Vagina (tissue), 2 donors: Measurements from ENCODE around the gene PEX26. TPM values are rescaled to one million over a fixed set of nuclear protein-coding genes. Genes with fewer than 3 reads are reported as not detected.

Experiments
- DNase-seq, 2 donors: peaks; one replicate each; pipeline ENCODE4 v3.0.0-alpha.2; 2017; ENCODE audit errors: extremely low spot score in 2 of 2
- H3K27ac ChIP-seq: fragments of 200-600 bp; sonication (generic); one replicate; pipeline ENCODE4 v1.5.1; 2019
- H3K27me3 ChIP-seq: fragments of 200-600 bp; sonication (generic); one replicate; pipeline ENCODE4 v1.5.1; 2019
- H3K36me3 ChIP-seq, 2 donors: fragments of 200-600 bp; sonication (generic); one replicate each; pipeline ENCODE4 v1.5.1; 2017 to 2019
- H3K4me1 ChIP-seq: fragments of 200-600 bp; sonication (generic); one replicate; pipeline ENCODE4 v1.5.1; 2019
- H3K4me3 ChIP-seq, 2 donors: fragments of 200-600 bp; sonication (generic); 1 replicate in 1 of 2; 2 replicates in 1 of 2; pipeline ENCODE4 v1.5.1; 2016 to 2019
- H3K9me3 ChIP-seq: fragments of 200-600 bp; sonication (generic); one replicate; pipeline ENCODE4 v1.5.1; 2019
- CTCF ChIP-seq, 3 experiments: fragments of 450-650 bp in 2 of 3; fragments of 200-600 bp in 1 of 3; sonication (generic) in 1 of 3; IDR thresholded peaks; one replicate each; pipeline ENCODE4 v1.5.1; 2017 to 2019; ENCODE audit warnings: antibody characterized with exemption in 3 of 3, mild to moderate bottlenecking in 2 of 3, moderate library complexity in 2 of 3
- POLR2A ChIP-seq, 2 donors: fragments of 450-650 bp; IDR thresholded peaks; one replicate each; pipeline ENCODE4 v1.6.1; 2017; ENCODE audit warnings: antibody characterized with exemption in 2 of 2, mild to moderate bottlenecking in 2 of 2, moderate library complexity in 2 of 2
- POLR2AphosphoS5 ChIP-seq, 2 donors: sonication (generic); formaldehyde crosslinking; IDR thresholded peaks; one replicate each; pipeline ENCODE4 v1.9.0; 2017; ENCODE audit warnings: antibody characterized with exemption in 2 of 2, mild to moderate bottlenecking in 2 of 2, low read depth in 1 of 2; ENCODE audit not compliant: insufficient read depth in 1 of 2
- intact Hi-C: fragments of 100-400 bp; cut with DNase I; formaldehyde crosslinking; loops from one replicate; pipeline ENCODE4 v1.15.1; 2023
- total RNA-seq: library from RNA; depleted of rRNA; stranded (reverse); fragments of >200 nt; gene quantifications from one replicate; pipeline ENCODE4 v1.2.3, GENCODE V29; 2016

PEX26 gene
- total RNA-seq, 1 donor from 2014 or later: 25.5 TPM

GRCh38 chr22:18090286-18090685, 12.5 kb downstream of the PEX26 start:
- Histone ChIP-seq H3K36me3 (peaks cover 0 to 40% of the 10 kb centered on the region in 2 donors), H3K27ac (no peak overlapping the region)

GRCh38 chr22:18091478-18091877, 13.7 kb downstream of the PEX26 start:
- no peak for DNase-seq
- H3K27ac ChIP-seq: peak overlapping the region; percentile 89
- TF ChIP-seq POLR2A (IDR thresholded peaks at IDR 0.05): no peak
- TF ChIP-seq POLR2AphosphoS5 (IDR thresholded peaks at IDR 0.05; ENCODE audit: insufficient read depth in 1 of 2, low read depth in 1 of 2): no peak
- TF ChIP-seq CTCF (IDR thresholded peaks at IDR 0.05): no peak
- H3K4me1 ChIP-seq: peaks cover 11% of the 10 kb centered on the region
- intact Hi-C loops: no loop called here
- H3K4me3 ChIP-seq: peak overlapping the region; percentile 33 to 38
- peaks cover 0 to 30% of the 10 kb centered on the region in 2 donors for H3K36me3 ChIP-seq
- H3K9me3 ChIP-seq: no peaks in the 10 kb centered on the region
- no peaks in the 10 kb centered on the region for H3K27me3 ChIP-seq

More at GRCh38 chr22:18090286-18090685, 12.5 kb downstream of the PEX26 start:
- Histone ChIP-seq H3K4me1 (peaks cover 11% of the 10 kb centered on the region), H3K4me3 (no peak overlapping the region), H3K27me3 (no peaks in the 10 kb centered on the region), H3K9me3 (no peaks in the 10 kb centered on the region)
- TF ChIP-seq POLR2AphosphoS5 (IDR thresholded peaks at IDR 0.05; ENCODE audit: insufficient read depth in 1 of 2, low read depth in 1 of 2) (no peak), POLR2A (IDR thresholded peaks at IDR 0.05) (no peak), CTCF (IDR thresholded peaks at IDR 0.05) (no peak)
- no peak for DNase-seq
- intact Hi-C loops: no loop called here

- intact Hi-C loops: no loop called here
- peak; percentile 9 to 51 for TF ChIP-seq POLR2AphosphoS5 (IDR thresholded peaks at IDR 0.05; ENCODE audit: insufficient read depth in 1 of 2, low read depth in 1 of 2)
- TF ChIP-seq CTCF (IDR thresholded peaks at IDR 0.05): no peak
- no peak for TF ChIP-seq POLR2A (IDR thresholded peaks at IDR 0.05)
- Histone ChIP-seq H3K4me3 (peak overlapping the region; percentile 33 to 38), H3K27ac (peak overlapping the region; percentile 89), H3K27me3 (no peaks in the 10 kb centered on the region), H3K36me3 (peaks cover 0 to 25% of the 10 kb centered on the region in 2 donors), H3K4me1 (peaks cover 11% of the 10 kb centered on the region), H3K9me3 (no peaks in the 10 kb centered on the region)
- DNase-seq: no peak
These were observed 14.2 kb downstream of the PEX26 start for GRCh38 chr22:18091916-18092526.

- no peak overlapping the region for H3K27ac ChIP-seq
- TF ChIP-seq CTCF (IDR thresholded peaks at IDR 0.05) (no peak), POLR2A (IDR thresholded peaks at IDR 0.05) (no peak), POLR2AphosphoS5 (IDR thresholded peaks at IDR 0.05; ENCODE audit: insufficient read depth in 1 of 2, low read depth in 1 of 2) (no peak)
- H3K27me3 ChIP-seq: no peaks in the 10 kb centered on the region
- intact Hi-C loops: no loop called here
- peaks cover 11% of the 10 kb centered on the region for H3K4me1 ChIP-seq
- H3K36me3 ChIP-seq: peaks cover 0 to 8% of the 10 kb centered on the region in 2 donors
- no peak for DNase-seq
- H3K9me3 ChIP-seq: no peaks in the 10 kb centered on the region
- no peak overlapping the region for H3K4me3 ChIP-seq
These were observed 15.9 kb downstream of the PEX26 start for GRCh38 chr22:18093661-18094060.

- no peak for TF ChIP-seq POLR2AphosphoS5 (IDR thresholded peaks at IDR 0.05; ENCODE audit: insufficient read depth in 1 of 2, low read depth in 1 of 2)
- no peak for TF ChIP-seq POLR2A (IDR thresholded peaks at IDR 0.05)
- no peak for TF ChIP-seq CTCF (IDR thresholded peaks at IDR 0.05)
- no peak for DNase-seq
- H3K4me3 ChIP-seq: no peak overlapping the region
- H3K27ac ChIP-seq: no peak overlapping the region
- intact Hi-C loops: no loop called here
- H3K36me3 ChIP-seq: no peaks in the 10 kb centered on the region
- H3K9me3 ChIP-seq: no peaks in the 10 kb centered on the region
- peaks cover 11% of the 10 kb centered on the region for H3K4me1 ChIP-seq
- H3K27me3 ChIP-seq: no peaks in the 10 kb centered on the region
These were observed 17.5 kb downstream of the PEX26 start for GRCh38 chr22:18095101-18095805.
